PC-9 (cell line): ENCODE results near the gene ERC2. TPM values are rescaled to one million over a fixed set of nuclear protein-coding genes. Genes with fewer than 3 reads are reported as not detected.

Source experiments
- BruUV-seq: library from RNA; stranded (reverse); fragments of 400-500 nt; replicated peaks from 2 replicates; lab custom pipeline; 2021; lab: Mats Ljungman, UMichigan
- CTCF ChIA-PET: fragments of 300-600 bp; sonication (Branson Sonifier 250); formaldehyde crosslinking; loops from one replicate; lab custom pipeline; 2022; ENCODE audit warnings: antibody characterized with exemption; lab: Charles Lee
- POLR2A ChIA-PET: fragments of 300-600 bp; sonication (Branson Sonifier 250); formaldehyde crosslinking; loops from one replicate; lab custom pipeline; 2022; ENCODE audit warnings: antibody characterized with exemption; ENCODE audit not compliant: unreplicated experiment; lab: Charles Lee
- DNase-seq, 2 experiments: peaks; one replicate each; pipeline versions ENCODE4 v3.0.0 to v3.0.0-alpha.2; 2015 to 2022; ENCODE audit warnings: mixed read lengths in 1 of 2
- H2AFZ ChIP-seq: fragments of 200-600 bp; sonication (generic); 2 replicates; pipeline ENCODE4 v1.8.1; 2017; ENCODE audit warnings: antibody characterized with exemption
- H3F3A ChIP-seq: fragments of 200-600 bp; sonication (generic); 2 replicates; pipeline ENCODE4 v1.8.1; 2017; ENCODE audit warnings: antibody characterized with exemption, mild to moderate bottlenecking, low read depth; ENCODE audit not compliant: insufficient read depth
- H3K27ac ChIP-seq: fragments of 200-600 bp; sonication (generic); 2 replicates; pipeline ENCODE4 v1.6.1; 2016; ENCODE audit warnings: mixed run types
- H3K27me3 ChIP-seq: fragments of 200-600 bp; sonication (generic); 2 replicates; pipeline ENCODE4 v1.6.1; 2016; ENCODE audit warnings: low read depth, mixed run types; ENCODE audit not compliant: insufficient read depth
- H3K36me3 ChIP-seq: fragments of 200-600 bp; sonication (generic); 2 replicates; pipeline ENCODE4 v1.6.1; 2016; ENCODE audit warnings: low read depth, mixed run types
- H3K4me1 ChIP-seq: fragments of 200-600 bp; sonication (generic); replicated peaks from 2 replicates; pipeline ENCODE4 v1.6.1; 2016; ENCODE audit warnings: mixed run types; ENCODE audit not compliant: insufficient read depth
- H3K4me2 ChIP-seq: fragments of 200-600 bp; sonication (generic); 2 replicates; pipeline ENCODE4 v1.6.1; 2017; ENCODE audit warnings: mixed run types
- H3K4me3 ChIP-seq: fragments of 200-600 bp; sonication (generic); 2 replicates; pipeline ENCODE4 v1.6.1; 2016; ENCODE audit warnings: mixed run types
- H3K79me2 ChIP-seq: fragments of 200-600 bp; sonication (generic); 2 replicates; pipeline ENCODE4 v1.6.1; 2017; ENCODE audit warnings: low read depth, mixed run types
- H3K9me2 ChIP-seq: fragments of 200-600 bp; sonication (generic); 2 replicates; pipeline ENCODE4 v1.8.1; 2017; ENCODE audit warnings: mild to moderate bottlenecking; ENCODE audit not compliant: insufficient read depth
- H3K9me3 ChIP-seq: fragments of 200-600 bp; sonication (generic); 2 replicates; pipeline ENCODE4 v1.8.1; 2016; ENCODE audit warnings: low read depth; ENCODE audit not compliant: insufficient read depth
- H4K20me1 ChIP-seq: fragments of 200-600 bp; sonication (generic); 2 replicates; pipeline ENCODE4 v1.8.1; 2017; ENCODE audit not compliant: insufficient read depth
- CTCF ChIP-seq: fragments of 200-600 bp; sonication (generic); conservative IDR thresholded peaks from 2 replicates; pipeline ENCODE4 v1.6.1; 2017; ENCODE audit warnings: mixed run types, antibody characterized with exemption, mild to moderate bottlenecking, moderate library complexity
- EZH2 ChIP-seq: fragments of 200-600 bp; sonication (generic); IDR thresholded peaks from 2 replicates; pipeline ENCODE4 v1.8.0; 2017; ENCODE audit warnings: antibody characterized with exemption, low read depth
- intact Hi-C: fragments of 100-400 bp; cut with micrococcal nuclease; formaldehyde crosslinking; loops from one replicate; pipeline ENCODE4 v1.10.0; 2022; ENCODE audit not compliant: unreplicated experiment
- total RNA-seq: library from RNA; stranded (reverse); gene quantifications from 2 replicates; pipeline ENCODE4 v1.2.3, GENCODE V29; 2021

The ERC2 gene
- total RNA-seq, 1 experiment from 2014 or later, result 1.4 TPM

GRCh38 chr3:56173601-56174000 lies 294.7 kb downstream of the ERC2 start:
- no peaks in the 10 kb centered on the region for H3K9me2 ChIP-seq
- no peaks in the 10 kb centered on the region for H3K9me3 ChIP-seq
- POLR2A ChIA-PET, result no interaction called here
- CTCF ChIA-PET, result no interaction called here
- H2AFZ ChIP-seq, result no peak overlapping the region
- no peaks in the 10 kb centered on the region for H4K20me1 ChIP-seq
- TF ChIP-seq EZH2 (no peak), CTCF (no peak)
- no peaks in the 10 kb centered on the region for H3K79me2 ChIP-seq
- no peaks in the 10 kb centered on the region for H3K36me3 ChIP-seq
- no peak overlapping the region for H3K4me2 ChIP-seq
- DNase-seq, result no peak
- no peak overlapping the region for H3K27ac ChIP-seq
- H3K4me1 ChIP-seq, result no peaks in the 10 kb centered on the region
- peaks cover 10% of the 10 kb centered on the region for H3K27me3 ChIP-seq
- no TSS peak for BruUV-seq
- no peak overlapping the region for H3K4me3 ChIP-seq
- no peaks in the 10 kb centered on the region for H3F3A ChIP-seq
- intact Hi-C loops, result no loop called here

GRCh38 chr3:56164436-56164835 lies 303.8 kb downstream of the ERC2 start:
- Histone ChIP-seq H3F3A (no peaks in the 10 kb centered on the region), H3K79me2 (no peaks in the 10 kb centered on the region), H3K9me2 (no peaks in the 10 kb centered on the region), H3K4me1 (no peaks in the 10 kb centered on the region), H3K27ac (no peak overlapping the region), H4K20me1 (no peaks in the 10 kb centered on the region), H3K36me3 (no peaks in the 10 kb centered on the region), H2AFZ (no peak overlapping the region), H3K27me3 (no peaks in the 10 kb centered on the region; the same call in 1 of the 2 replicates), H3K9me3 (no peaks in the 10 kb centered on the region), H3K4me3 (no peak overlapping the region), H3K4me2 (no peak overlapping the region)
- CTCF ChIA-PET, result no interaction called here
- POLR2A ChIA-PET, result interaction anchor here (0.7 kb wide), 1 partner anchor 40 kb away, joined by 7 read pairs; no protein-coding TSS in a partner anchor
- intact Hi-C loops, result no loop called here
- no peak for DNase-seq
- no TSS peak for BruUV-seq
- no peak for TF ChIP-seq EZH2

GRCh38 chr3:56157693-56158362 lies 310.4 kb downstream of the ERC2 start:
- BruUV-seq, result no TSS peak
- no peaks in the 10 kb centered on the region for H3K9me3 ChIP-seq
- peak in 1 of 2 experiments; percentile 69 for DNase-seq
- no peaks in the 10 kb centered on the region for H3F3A ChIP-seq
- no peak overlapping the region for H3K27ac ChIP-seq
- no peak overlapping the region for H2AFZ ChIP-seq
- H4K20me1 ChIP-seq, result no peaks in the 10 kb centered on the region
- H3K4me3 ChIP-seq, result no peak overlapping the region
- H3K4me2 ChIP-seq, result no peak overlapping the region
- no peak for TF ChIP-seq EZH2
- no peak for TF ChIP-seq CTCF
- intact Hi-C loops, result no loop called here
- H3K4me1 ChIP-seq, result no peaks in the 10 kb centered on the region
- no peaks in the 10 kb centered on the region for H3K36me3 ChIP-seq
- CTCF ChIA-PET, result no interaction called here
- POLR2A ChIA-PET, result no interaction called here
- no peaks in the 10 kb centered on the region for H3K79me2 ChIP-seq
- H3K27me3 ChIP-seq, result no peaks in the 10 kb centered on the region
- no peaks in the 10 kb centered on the region for H3K9me2 ChIP-seq
